KMS-11 (cell line): Measurements from ENCODE around the gene PTCD1.

Source experiments
- H2AFZ ChIP-seq: fragments of 200-600 bp; sonication (generic); 2 replicates; pipeline ENCODE4 v1.6.1; 2016; ENCODE audit warnings: antibody characterized with exemption, mixed run types, low read depth
- H3K27ac ChIP-seq: fragments of 200-600 bp; sonication (generic); 2 replicates; pipeline ENCODE4 v1.6.1; 2016; ENCODE audit warnings: mild to moderate bottlenecking, mixed run types
- H3K27me3 ChIP-seq: fragments of 200-600 bp; sonication (generic); 2 replicates; pipeline ENCODE4 v1.6.1; 2017; ENCODE audit warnings: mild to moderate bottlenecking, low read depth, mixed run types, moderate library complexity; ENCODE audit not compliant: insufficient read depth
- H3K36me3 ChIP-seq: fragments of 200-600 bp; sonication (generic); 2 replicates; pipeline ENCODE4 v1.6.1; 2017; ENCODE audit warnings: mild to moderate bottlenecking, mixed run types; ENCODE audit not compliant: insufficient read depth
- H3K4me1 ChIP-seq: fragments of 200-600 bp; sonication (generic); 2 replicates; pipeline ENCODE4 v1.6.1; 2016; ENCODE audit warnings: mild to moderate bottlenecking, low read depth, mixed run types; ENCODE audit not compliant: poor library complexity, severe bottlenecking
- H3K4me2 ChIP-seq: fragments of 200-600 bp; sonication (generic); 2 replicates; pipeline ENCODE4 v1.7.0; 2016; ENCODE audit warnings: mild to moderate bottlenecking, mixed run types
- H3K4me3 ChIP-seq: fragments of 200-600 bp; sonication (generic); IDR thresholded peaks from 2 replicates; pipeline ENCODE4 v1.6.1; 2017; ENCODE audit warnings: low read depth, low read length, mixed read lengths; ENCODE audit not compliant: insufficient read depth
- H3K79me2 ChIP-seq: fragments of 200-600 bp; sonication (generic); 2 replicates; pipeline ENCODE4 v1.6.1; 2016; ENCODE audit warnings: low read depth, mixed run types; ENCODE audit not compliant: insufficient read depth
- H3K9ac ChIP-seq: fragments of 200-600 bp; sonication (generic); 2 replicates; pipeline ENCODE4 v1.6.1; 2016; ENCODE audit warnings: mild to moderate bottlenecking, mixed run types
- H4K20me1 ChIP-seq: fragments of 200-600 bp; sonication (generic); 2 replicates; pipeline ENCODE4 v1.6.1; 2016; ENCODE audit warnings: mild to moderate bottlenecking, mixed run types; ENCODE audit not compliant: insufficient read depth
- TF ChIP-seq, protein P1 (sequence below): fragments of 200-600 bp; sonication (generic); conservative IDR thresholded peaks from 2 replicates; pipeline ENCODE4 v1.6.1; 2017; ENCODE audit warnings: low read depth, mild to moderate bottlenecking, antibody characterized with exemption, low read length, moderate library complexity, mixed read lengths

Gene PTCD1

DNA sequence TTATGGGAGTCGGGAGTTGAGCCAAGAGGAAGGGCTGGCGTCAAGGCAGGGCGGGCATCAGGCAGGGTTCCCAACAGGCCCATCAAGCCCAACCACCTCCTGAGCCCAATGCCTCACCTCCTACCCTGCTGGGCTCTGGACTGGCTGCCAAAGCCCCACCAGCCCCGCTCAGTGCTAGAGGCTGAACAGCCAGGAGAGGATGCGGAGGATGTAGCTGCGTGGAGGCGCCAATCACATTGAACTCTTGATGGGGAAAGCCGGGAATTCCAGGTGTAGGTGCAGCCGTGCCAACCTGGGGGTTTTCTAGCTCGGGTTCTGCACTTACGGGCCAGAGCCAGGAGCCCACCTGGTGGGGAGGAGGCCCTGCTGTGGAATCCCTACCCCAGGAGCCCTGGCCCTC lies 14.5 kb upstream of the PTCD1 start:
- peaks cover 16% of the 10 kb centered on the region; the same call in 1 of the 2 replicates for H3K36me3 ChIP-seq
- no peak overlapping the region for H3K4me3 ChIP-seq
- TF ChIP-seq, protein P1, sequence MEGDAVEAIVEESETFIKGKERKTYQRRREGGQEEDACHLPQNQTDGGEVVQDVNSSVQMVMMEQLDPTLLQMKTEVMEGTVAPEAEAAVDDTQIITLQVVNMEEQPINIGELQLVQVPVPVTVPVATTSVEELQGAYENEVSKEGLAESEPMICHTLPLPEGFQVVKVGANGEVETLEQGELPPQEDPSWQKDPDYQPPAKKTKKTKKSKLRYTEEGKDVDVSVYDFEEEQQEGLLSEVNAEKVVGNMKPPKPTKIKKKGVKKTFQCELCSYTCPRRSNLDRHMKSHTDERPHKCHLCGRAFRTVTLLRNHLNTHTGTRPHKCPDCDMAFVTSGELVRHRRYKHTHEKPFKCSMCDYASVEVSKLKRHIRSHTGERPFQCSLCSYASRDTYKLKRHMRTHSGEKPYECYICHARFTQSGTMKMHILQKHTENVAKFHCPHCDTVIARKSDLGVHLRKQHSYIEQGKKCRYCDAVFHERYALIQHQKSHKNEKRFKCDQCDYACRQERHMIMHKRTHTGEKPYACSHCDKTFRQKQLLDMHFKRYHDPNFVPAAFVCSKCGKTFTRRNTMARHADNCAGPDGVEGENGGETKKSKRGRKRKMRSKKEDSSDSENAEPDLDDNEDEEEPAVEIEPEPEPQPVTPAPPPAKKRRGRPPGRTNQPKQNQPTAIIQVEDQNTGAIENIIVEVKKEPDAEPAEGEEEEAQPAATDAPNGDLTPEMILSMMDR: no peak
- no peak overlapping the region for H3K4me2 ChIP-seq
- no peaks in the 10 kb centered on the region for H3K4me1 ChIP-seq
- no peak overlapping the region for H3K27ac ChIP-seq
- no peaks in the 10 kb centered on the region for H3K27me3 ChIP-seq
- H3K9ac ChIP-seq: no peak overlapping the region
- H2AFZ ChIP-seq: no peak overlapping the region
- no peaks in the 10 kb centered on the region; the same call in 1 of the 2 replicates for H3K79me2 ChIP-seq
- no peaks in the 10 kb centered on the region for H4K20me1 ChIP-seq

- TF ChIP-seq, protein P1: no peak
- H4K20me1 ChIP-seq: no peaks in the 10 kb centered on the region
Observed at GRCh38 chr7:99452541-99452940, 13.9 kb upstream of the PTCD1 start.

DNA sequence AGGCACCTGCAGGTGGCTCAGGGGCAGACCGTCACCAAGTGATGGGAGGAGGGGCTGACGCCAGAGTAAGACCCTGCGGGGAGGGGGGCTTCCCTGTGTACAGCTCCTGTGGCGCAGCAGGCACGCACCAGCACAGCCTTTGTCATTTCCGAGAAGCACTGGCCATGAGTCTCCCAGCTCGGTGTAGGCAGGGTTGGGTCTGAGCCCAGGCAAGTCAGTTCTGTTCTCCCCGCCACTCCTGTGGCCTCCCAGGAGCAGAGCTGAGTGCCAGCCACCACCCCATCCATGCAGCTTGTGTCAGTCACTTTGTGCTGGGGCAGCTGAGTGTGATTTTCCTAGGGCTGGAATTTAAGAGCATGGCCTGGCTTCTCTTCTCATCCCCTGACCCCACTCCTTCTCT lies 13.3 kb upstream of the PTCD1 start:
- peaks cover 19% of the 10 kb centered on the region; the same call in 1 of the 2 replicates for H3K36me3 ChIP-seq

More at GRCh38 chr7:99452541-99452940, 13.9 kb upstream of the PTCD1 start:
- H3K27me3 ChIP-seq: no peaks in the 10 kb centered on the region
- H3K4me1 ChIP-seq: no peaks in the 10 kb centered on the region
- H3K4me2 ChIP-seq: no peak overlapping the region
- H3K4me3 ChIP-seq: no peak overlapping the region
- no peak overlapping the region for H2AFZ ChIP-seq
- H3K27ac ChIP-seq: no peak overlapping the region
- H3K36me3 ChIP-seq: peaks cover 20% of the 10 kb centered on the region; the same call in 1 of the 2 replicates
- H3K9ac ChIP-seq: no peak overlapping the region
- H3K79me2 ChIP-seq: no peaks in the 10 kb centered on the region; the same call in 1 of the 2 replicates

GRCh38 chr7:99449326-99449725 lies 10.7 kb upstream of the PTCD1 start:
- peaks cover 26% of the 10 kb centered on the region; the same call in 1 of the 2 replicates for H3K36me3 ChIP-seq

More for the DNA sequence above, 13.3 kb upstream of the PTCD1 start:
- Histone ChIP-seq H3K4me3 (no peak overlapping the region), H3K27ac (no peak overlapping the region), H4K20me1 (no peaks in the 10 kb centered on the region), H3K4me2 (no peak overlapping the region), H3K4me1 (no peaks in the 10 kb centered on the region), H3K9ac (no peak overlapping the region), H2AFZ (no peak overlapping the region), H3K27me3 (no peaks in the 10 kb centered on the region), H3K79me2 (no peaks in the 10 kb centered on the region)
- TF ChIP-seq, protein P1: no peak

More at GRCh38 chr7:99449326-99449725, 10.7 kb upstream of the PTCD1 start:
- Histone ChIP-seq H3K27me3 (no peaks in the 10 kb centered on the region), H3K9ac (no peak overlapping the region), H3K27ac (no peak overlapping the region), H3K4me3 (no peak overlapping the region), H4K20me1 (no peaks in the 10 kb centered on the region), H3K79me2 (no peaks in the 10 kb centered on the region), H2AFZ (no peak overlapping the region), H3K4me2 (no peak overlapping the region), H3K4me1 (no peaks in the 10 kb centered on the region)
- TF ChIP-seq, protein P1: no peak
